ENCODE measurements around the gene RNF133.

- no peak for TF ChIP-seq POLR2AphosphoS5 (IDR thresholded peaks at IDR 0.05)
- no peak for TF ChIP-seq POLR2A (IDR thresholded peaks at IDR 0.05)
- TF ChIP-seq, protein P1, sequence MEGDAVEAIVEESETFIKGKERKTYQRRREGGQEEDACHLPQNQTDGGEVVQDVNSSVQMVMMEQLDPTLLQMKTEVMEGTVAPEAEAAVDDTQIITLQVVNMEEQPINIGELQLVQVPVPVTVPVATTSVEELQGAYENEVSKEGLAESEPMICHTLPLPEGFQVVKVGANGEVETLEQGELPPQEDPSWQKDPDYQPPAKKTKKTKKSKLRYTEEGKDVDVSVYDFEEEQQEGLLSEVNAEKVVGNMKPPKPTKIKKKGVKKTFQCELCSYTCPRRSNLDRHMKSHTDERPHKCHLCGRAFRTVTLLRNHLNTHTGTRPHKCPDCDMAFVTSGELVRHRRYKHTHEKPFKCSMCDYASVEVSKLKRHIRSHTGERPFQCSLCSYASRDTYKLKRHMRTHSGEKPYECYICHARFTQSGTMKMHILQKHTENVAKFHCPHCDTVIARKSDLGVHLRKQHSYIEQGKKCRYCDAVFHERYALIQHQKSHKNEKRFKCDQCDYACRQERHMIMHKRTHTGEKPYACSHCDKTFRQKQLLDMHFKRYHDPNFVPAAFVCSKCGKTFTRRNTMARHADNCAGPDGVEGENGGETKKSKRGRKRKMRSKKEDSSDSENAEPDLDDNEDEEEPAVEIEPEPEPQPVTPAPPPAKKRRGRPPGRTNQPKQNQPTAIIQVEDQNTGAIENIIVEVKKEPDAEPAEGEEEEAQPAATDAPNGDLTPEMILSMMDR (IDR thresholded peaks at IDR 0.05) = no peak
Observed at GRCh38 chr7:122709930-122710646, 11.2 kb upstream of the RNF133 start.
